Measurements from ENCODE around the gene DACH1. TPM values are rescaled to one million over a fixed set of nuclear protein-coding genes. Genes with fewer than 3 reads are reported as not detected.
"Not testable (repeated sequence)": the region's sequence is repeated elsewhere in the genome, so short reads cannot be mapped to it uniquely, and the experiment has no call there.

Gene DACH1
- total RNA-seq, 5 donors from 2014 or later (not counting 1 experiment from before 2014, with no cell fraction given): 0.13 to 1.2 (median 0.23) TPM

- Mint-ChIP-seq H3K9me3 (peaks cover 0 to 2% (median 0%) of the 10 kb centered on the region in 3 donors), H3K4me1 (no peaks in the 10 kb centered on the region), H3K27me3 (no peaks in the 10 kb centered on the region), H3K27ac (no peak overlapping the region), H3K4me3 (no peak overlapping the region), H3K36me3 (no peaks in the 10 kb centered on the region)
- H3K36me3 ChIP-seq (ENCODE audit: control insufficient read depth in 2 of 2, extremely low read depth in 1 of 2, insufficient read depth in 1 of 2, low read length in 1 of 2): no peaks in the 10 kb centered on the region
- H3K9me3 ChIP-seq: no peaks in the 10 kb centered on the region
- no peak overlapping the region for H3K27ac ChIP-seq (ENCODE audit: low read length)
- DNase-seq: no peak
- H3K27me3 ChIP-seq (replicated peaks in 1 of 2; ENCODE audit: control insufficient read depth in 2 of 2, extremely low read depth in 1 of 2, insufficient read depth in 2 of 2, low read length in 1 of 2): no peaks in the 10 kb centered on the region
- ChIA-PET POLR2A (no interaction called here), CTCF (no interaction called here)
- no peaks in the 10 kb centered on the region for H3K4me1 ChIP-seq (ENCODE audit: control insufficient read depth in 1 of 2, extremely low read depth in 1 of 2, insufficient read depth in 2 of 2, low read length in 2 of 2)
- 100% methylated on average over 1 of the region's 3 CpGs for WGBS (ENCODE audit: insufficient coverage)
- ATAC-seq (replicated peaks in 1 of 4): no peak
- no peak overlapping the region for H3K4me3 ChIP-seq (ENCODE audit: control insufficient read depth in 1 of 2, extremely low read depth in 1 of 2, low read length in 1 of 2)
Measured at GRCh38 chr13:71842003-71842402, 25.0 kb downstream of the DACH1 start.

GRCh38 chr13:71838842-71839241, 28.2 kb downstream of the DACH1 start:
- peaks cover 0 to 2% (median 0%) of the 10 kb centered on the region in 3 donors for H3K9me3 Mint-ChIP-seq
- no CpG with 5 or more reads among the region's 2 CpGs for WGBS (ENCODE audit: insufficient coverage)
- H3K4me1 Mint-ChIP-seq: no peaks in the 10 kb centered on the region
- no peak overlapping the region for H3K27ac Mint-ChIP-seq
- POLR2A ChIA-PET: no interaction called here
- no peak overlapping the region for H3K27ac ChIP-seq (ENCODE audit: low read length)
- no peaks in the 10 kb centered on the region for H3K4me1 ChIP-seq (ENCODE audit: control insufficient read depth in 1 of 2, extremely low read depth in 1 of 2, insufficient read depth in 2 of 2, low read length in 2 of 2)
- no peaks in the 10 kb centered on the region for H3K27me3 Mint-ChIP-seq
- no peaks in the 10 kb centered on the region for H3K36me3 Mint-ChIP-seq
- no peaks in the 10 kb centered on the region for H3K9me3 ChIP-seq
- no peak overlapping the region for H3K4me3 Mint-ChIP-seq
- no peak for DNase-seq
- CTCF ChIA-PET: no interaction called here
- no peaks in the 10 kb centered on the region for H3K27me3 ChIP-seq (replicated peaks in 1 of 2; ENCODE audit: control insufficient read depth in 2 of 2, extremely low read depth in 1 of 2, insufficient read depth in 2 of 2, low read length in 1 of 2)
- H3K4me3 ChIP-seq (ENCODE audit: control insufficient read depth in 1 of 2, extremely low read depth in 1 of 2, low read length in 1 of 2): no peak overlapping the region
- H3K36me3 ChIP-seq (ENCODE audit: control insufficient read depth in 2 of 2, extremely low read depth in 1 of 2, insufficient read depth in 1 of 2, low read length in 1 of 2): no peaks in the 10 kb centered on the region
- no peak for ATAC-seq (replicated peaks in 1 of 4)

GRCh38 chr13:71837582-71837981, 29.4 kb downstream of the DACH1 start:
- H3K36me3 Mint-ChIP-seq; DNase-seq; H3K9me3 Mint-ChIP-seq; H3K27ac Mint-ChIP-seq; ATAC-seq (replicated peaks in 1 of 4); H3K27me3 Mint-ChIP-seq; H3K4me1 Mint-ChIP-seq; H3K27me3 ChIP-seq (replicated peaks in 1 of 2; ENCODE audit: control insufficient read depth in 2 of 2, extremely low read depth in 1 of 2, insufficient read depth in 2 of 2, low read length in 1 of 2); H3K27ac ChIP-seq (ENCODE audit: low read length); H3K9me3 ChIP-seq; POLR2A ChIA-PET; CTCF ChIA-PET; H3K4me1 ChIP-seq (ENCODE audit: control insufficient read depth in 1 of 2, extremely low read depth in 1 of 2, insufficient read depth in 2 of 2, low read length in 2 of 2); H3K4me3 Mint-ChIP-seq; H3K4me3 ChIP-seq (ENCODE audit: control insufficient read depth in 1 of 2, extremely low read depth in 1 of 2, low read length in 1 of 2); H3K36me3 ChIP-seq (ENCODE audit: control insufficient read depth in 2 of 2, extremely low read depth in 1 of 2, insufficient read depth in 1 of 2, low read length in 1 of 2): not testable (repeated sequence)
- WGBS (ENCODE audit: insufficient coverage): no CpG with 5 or more reads among the region's 5 CpGs

- H3K27me3 Mint-ChIP-seq: no peaks in the 10 kb centered on the region
- peaks cover 3 to 30% (median 12%) of the 10 kb centered on the region in 3 donors for H3K4me1 Mint-ChIP-seq
- no CpG with 5 or more reads among the region's 3 CpGs for WGBS (ENCODE audit: insufficient coverage)
- no peaks in the 10 kb centered on the region for H3K9me3 ChIP-seq
- DNase-seq (no peak), ATAC-seq (replicated peaks in 1 of 4) (no peak)
- no peak overlapping the region for H3K4me3 Mint-ChIP-seq
- ChIA-PET CTCF (interaction anchor here in 1 of 2 donors (1.0 kb wide), 1 partner anchor 9 kb away, joined by 3 read pairs; no protein-coding TSS in a partner anchor), POLR2A (interaction anchor here in 1 of 2 donors (0.7 kb wide), 1 partner anchor 1049 kb away, joined by 3 read pairs; no protein-coding TSS in a partner anchor)
- H3K9me3 Mint-ChIP-seq: no peaks in the 10 kb centered on the region
- no peaks in the 10 kb centered on the region for H3K36me3 Mint-ChIP-seq
- no peak overlapping the region for H3K4me3 ChIP-seq (ENCODE audit: control insufficient read depth in 1 of 2, extremely low read depth in 1 of 2, low read length in 1 of 2)
- H3K27ac ChIP-seq (ENCODE audit: low read length): no peak overlapping the region
- H3K36me3 ChIP-seq (ENCODE audit: control insufficient read depth in 2 of 2, extremely low read depth in 1 of 2, insufficient read depth in 1 of 2, low read length in 1 of 2): no peaks in the 10 kb centered on the region
- H3K27ac Mint-ChIP-seq: no peak overlapping the region
- H3K27me3 ChIP-seq (replicated peaks in 1 of 2; ENCODE audit: control insufficient read depth in 2 of 2, extremely low read depth in 1 of 2, insufficient read depth in 2 of 2, low read length in 1 of 2): no peaks in the 10 kb centered on the region
- H3K4me1 ChIP-seq (ENCODE audit: control insufficient read depth in 1 of 2, extremely low read depth in 1 of 2, insufficient read depth in 2 of 2, low read length in 2 of 2): peaks cover 0 to 44% of the 10 kb centered on the region in 2 experiments
Measured at GRCh38 chr13:71831716-71832115, 35.3 kb downstream of the DACH1 start.

GRCh38 chr13:71830736-71831135, 36.3 kb downstream of the DACH1 start:
- Histone ChIP-seq H3K27me3 (replicated peaks in 1 of 2; ENCODE audit: control insufficient read depth in 2 of 2, extremely low read depth in 1 of 2, insufficient read depth in 2 of 2, low read length in 1 of 2) (no peaks in the 10 kb centered on the region), H3K4me3 (ENCODE audit: control insufficient read depth in 1 of 2, extremely low read depth in 1 of 2, low read length in 1 of 2) (no peak overlapping the region), H3K9me3 (no peaks in the 10 kb centered on the region), H3K36me3 (ENCODE audit: control insufficient read depth in 2 of 2, extremely low read depth in 1 of 2, insufficient read depth in 1 of 2, low read length in 1 of 2) (no peaks in the 10 kb centered on the region), H3K27ac (ENCODE audit: low read length) (no peak overlapping the region), H3K4me1 (ENCODE audit: control insufficient read depth in 1 of 2, extremely low read depth in 1 of 2, insufficient read depth in 2 of 2, low read length in 2 of 2) (peaks cover 0 to 47% of the 10 kb centered on the region in 2 experiments)
- CTCF ChIA-PET: no interaction called here
- ATAC-seq (replicated peaks in 1 of 4) (no peak), DNase-seq (no peak)
- Mint-ChIP-seq H3K9me3 (no peaks in the 10 kb centered on the region), H3K4me3 (no peak overlapping the region), H3K36me3 (no peaks in the 10 kb centered on the region), H3K4me1 (peaks cover 3 to 30% (median 12%) of the 10 kb centered on the region in 3 donors), H3K27me3 (no peaks in the 10 kb centered on the region), H3K27ac (no peak overlapping the region)
- POLR2A ChIA-PET: no interaction called here
- WGBS (ENCODE audit: insufficient coverage): no CpG with 5 or more reads among the region's 2 CpGs

- ChIA-PET POLR2A (no interaction called here), CTCF (no interaction called here)
- Mint-ChIP-seq H3K4me1 (peaks cover 3 to 30% (median 12%) of the 10 kb centered on the region in 3 donors), H3K9me3 (no peaks in the 10 kb centered on the region), H3K27me3 (no peaks in the 10 kb centered on the region), H3K4me3 (no peak overlapping the region), H3K36me3 (no peaks in the 10 kb centered on the region), H3K27ac (no peak overlapping the region)
- Histone ChIP-seq H3K4me3 (ENCODE audit: control insufficient read depth in 1 of 2, extremely low read depth in 1 of 2, low read length in 1 of 2) (no peak overlapping the region), H3K9me3 (no peaks in the 10 kb centered on the region), H3K27me3 (replicated peaks in 1 of 2; ENCODE audit: control insufficient read depth in 2 of 2, extremely low read depth in 1 of 2, insufficient read depth in 2 of 2, low read length in 1 of 2) (no peaks in the 10 kb centered on the region), H3K4me1 (ENCODE audit: control insufficient read depth in 1 of 2, extremely low read depth in 1 of 2, insufficient read depth in 2 of 2, low read length in 2 of 2) (peaks cover 0 to 49% of the 10 kb centered on the region in 2 experiments), H3K36me3 (ENCODE audit: control insufficient read depth in 2 of 2, extremely low read depth in 1 of 2, insufficient read depth in 1 of 2, low read length in 1 of 2) (no peaks in the 10 kb centered on the region), H3K27ac (ENCODE audit: low read length) (no peak overlapping the region)
- DNase-seq: no peak
- ATAC-seq (replicated peaks in 1 of 4): no peak
- no CpG with 5 or more reads among the region's 5 CpGs for WGBS (ENCODE audit: insufficient coverage)
Measured at GRCh38 chr13:71830323-71830722, 36.7 kb downstream of the DACH1 start.

- peaks cover 0 to 50% of the 10 kb centered on the region in 2 experiments for H3K4me1 ChIP-seq (ENCODE audit: control insufficient read depth in 1 of 2, extremely low read depth in 1 of 2, insufficient read depth in 2 of 2, low read length in 2 of 2)
- H3K27me3 Mint-ChIP-seq: no peaks in the 10 kb centered on the region
- no peaks in the 10 kb centered on the region for H3K9me3 Mint-ChIP-seq
- no peaks in the 10 kb centered on the region for H3K9me3 ChIP-seq
- no peak for ATAC-seq (replicated peaks in 1 of 4)
- no peak overlapping the region for H3K4me3 ChIP-seq (ENCODE audit: control insufficient read depth in 1 of 2, extremely low read depth in 1 of 2, low read length in 1 of 2)
- no CpG with 5 or more reads among the region's 1 CpG for WGBS (ENCODE audit: insufficient coverage)
- no peak for DNase-seq
- H3K27ac Mint-ChIP-seq: no peak overlapping the region
- CTCF ChIA-PET: no interaction called here
- POLR2A ChIA-PET: no interaction called here
- H3K36me3 Mint-ChIP-seq: no peaks in the 10 kb centered on the region
- H3K4me1 Mint-ChIP-seq: peaks cover 3 to 30% (median 12%) of the 10 kb centered on the region in 3 donors
- no peak overlapping the region for H3K4me3 Mint-ChIP-seq
- H3K27ac ChIP-seq (ENCODE audit: low read length): no peak overlapping the region
- no peaks in the 10 kb centered on the region for H3K27me3 ChIP-seq (replicated peaks in 1 of 2; ENCODE audit: control insufficient read depth in 2 of 2, extremely low read depth in 1 of 2, insufficient read depth in 2 of 2, low read length in 1 of 2)
- H3K36me3 ChIP-seq (ENCODE audit: control insufficient read depth in 2 of 2, extremely low read depth in 1 of 2, insufficient read depth in 1 of 2, low read length in 1 of 2): no peaks in the 10 kb centered on the region
Measured at GRCh38 chr13:71829547-71829946, 37.5 kb downstream of the DACH1 start.
